Stimulated activated CD4-positive, alpha-beta T cell treated with anti-CD3 and anti-CD28 coated beads, Interleukin-4, amount 100 ng/mL, for 48 hours (primary cell): ENCODE data around the gene KCNS1.
"Not testable (repeated sequence)": the region's sequence is repeated elsewhere in the genome, so short reads cannot be mapped to it uniquely, and the experiment has no call there.

Experiments
- DNase-seq, 2 donors: peaks; one replicate each; pipeline ENCODE4 v3.0.0-alpha.2; 2020; ENCODE audit warnings: low read depth in 2 of 2

KCNS1 gene

GRCh38 chr20:45100563-45101245 lies at the start of gene KCNS1:
Gene KCNS1 (minus strand): TSS chr20:45101127. CDS start chr20:45099236, 1,891 bp downstream.
- no peak for DNase-seq

- DNase-seq: no peak
These were observed 48.1 kb upstream of the KCNS1 start for GRCh38 chr20:45149062-45149461.

- DNase-seq: no peak
These were observed 39.9 kb upstream of the KCNS1 start for GRCh38 chr20:45140836-45141235.

- not testable (repeated sequence) for DNase-seq
These were observed 38.9 kb upstream of the KCNS1 start for GRCh38 chr20:45139733-45140375.

- peak; percentile 74 to 94 for DNase-seq
These were observed 37.8 kb upstream of the KCNS1 start for GRCh38 chr20:45138561-45139300.

GRCh38 chr20:45136911-45137310 lies 36.0 kb upstream of the KCNS1 start:
- DNase-seq: no peak

- no peak for DNase-seq
These were observed 27.2 kb upstream of the KCNS1 start for GRCh38 chr20:45128099-45128498.

GRCh38 chr20:45124365-45124764 lies 23.4 kb upstream of the KCNS1 start, which contains the start of gene WFDC12:
Gene WFDC12 (minus strand): TSS chr20:45124465. CDS start chr20:45124447, 18 bp downstream.
- no peak for DNase-seq

GRCh38 chr20:45121388-45121787 lies 20.5 kb upstream of the KCNS1 start:
- DNase-seq: no peak

GRCh38 chr20:45119556-45120266 lies 18.8 kb upstream of the KCNS1 start:
- no peak for DNase-seq

- DNase-seq: no peak
These were observed 17.1 kb upstream of the KCNS1 start for GRCh38 chr20:45118028-45118427.

- DNase-seq: no peak
These were observed 16.7 kb upstream of the KCNS1 start for GRCh38 chr20:45117581-45117980.

GRCh38 chr20:45115829-45116228 lies 14.9 kb upstream of the KCNS1 start:
- no peak for DNase-seq

- no peak for DNase-seq
These were observed 14.5 kb upstream of the KCNS1 start for GRCh38 chr20:45115386-45115774.

GRCh38 chr20:45114465-45115385 lies 13.8 kb upstream of the KCNS1 start, which contains the start of gene WFDC5:
Gene WFDC5 (minus strand): TSS chr20:45115174. CDS start chr20:45115083, 91 bp downstream.
- no peak for DNase-seq

GRCh38 chr20:45113865-45114264 lies 12.9 kb upstream of the KCNS1 start:
- no peak for DNase-seq

- DNase-seq: no peak
These were observed 11.8 kb upstream of the KCNS1 start for GRCh38 chr20:45112754-45113153.

GRCh38 chr20:45111799-45112471 lies 11.0 kb upstream of the KCNS1 start:
- no peak for DNase-seq

- no peak for DNase-seq
These were observed 10.4 kb upstream of the KCNS1 start for GRCh38 chr20:45111285-45111684.

- no peak for DNase-seq
These were observed 9.4 kb upstream of the KCNS1 start for GRCh38 chr20:45110301-45110700.
